ENCODE results near the gene GAL3ST3.
A peak's percentile ranks its signal among the peaks of the same experiment; 100 is the strongest.
"Not testable (repeated sequence)": the region's sequence is repeated elsewhere in the genome, so short reads cannot be mapped to it uniquely, and the experiment has no call there.

Gene GAL3ST3

DNA sequence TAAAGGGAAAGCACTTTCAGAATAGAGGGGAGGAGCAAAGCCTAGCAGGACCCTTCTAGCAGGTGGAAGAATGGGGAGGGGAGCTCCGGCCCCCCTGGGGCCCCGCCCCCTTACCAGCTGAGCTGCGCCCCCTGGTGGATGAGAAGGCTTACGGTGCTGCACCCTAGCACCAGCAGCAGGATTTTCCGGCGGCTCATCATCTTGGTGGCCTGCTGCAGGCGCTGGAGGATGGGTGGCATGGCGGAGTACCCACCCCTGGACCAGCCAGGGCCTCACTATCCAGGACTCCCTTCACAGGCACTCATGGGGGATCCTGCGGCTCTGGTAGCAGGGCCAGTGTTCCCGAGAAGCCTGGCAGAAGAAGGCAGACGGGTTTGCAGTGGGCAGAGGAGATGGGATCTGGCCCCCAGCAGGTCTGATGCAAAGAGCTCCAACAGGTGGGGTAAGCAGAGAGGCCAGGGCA, 3.8 kb downstream of the GAL3ST3 start:
- DNase-seq (ENCODE audit: low read depth in 4 of 4, low spot score in 1 of 4): peak; percentile 72 to 91 (median 82)

DNA sequence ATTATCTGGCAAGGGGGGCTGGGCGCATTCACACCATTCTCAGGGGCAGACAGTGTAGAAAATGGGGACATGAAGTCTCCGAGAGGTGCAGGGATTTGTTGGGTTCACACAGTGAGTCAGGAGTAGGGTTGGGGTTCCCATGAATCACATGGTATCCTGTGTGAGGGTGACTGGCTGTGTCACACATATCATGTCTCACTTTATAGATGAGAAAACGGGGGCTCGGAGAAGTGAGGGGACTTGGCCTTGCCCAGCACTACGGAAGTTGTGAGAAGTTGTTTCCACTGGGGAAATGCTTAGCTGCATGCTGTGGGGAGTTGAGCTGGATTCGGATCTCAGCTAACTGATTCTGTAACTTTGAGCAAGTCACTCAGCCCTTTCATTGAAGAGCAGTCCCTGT, 4.2 kb downstream of the GAL3ST3 start:
- no peak for DNase-seq (ENCODE audit: low read depth in 4 of 4, low spot score in 1 of 4)

DNA sequence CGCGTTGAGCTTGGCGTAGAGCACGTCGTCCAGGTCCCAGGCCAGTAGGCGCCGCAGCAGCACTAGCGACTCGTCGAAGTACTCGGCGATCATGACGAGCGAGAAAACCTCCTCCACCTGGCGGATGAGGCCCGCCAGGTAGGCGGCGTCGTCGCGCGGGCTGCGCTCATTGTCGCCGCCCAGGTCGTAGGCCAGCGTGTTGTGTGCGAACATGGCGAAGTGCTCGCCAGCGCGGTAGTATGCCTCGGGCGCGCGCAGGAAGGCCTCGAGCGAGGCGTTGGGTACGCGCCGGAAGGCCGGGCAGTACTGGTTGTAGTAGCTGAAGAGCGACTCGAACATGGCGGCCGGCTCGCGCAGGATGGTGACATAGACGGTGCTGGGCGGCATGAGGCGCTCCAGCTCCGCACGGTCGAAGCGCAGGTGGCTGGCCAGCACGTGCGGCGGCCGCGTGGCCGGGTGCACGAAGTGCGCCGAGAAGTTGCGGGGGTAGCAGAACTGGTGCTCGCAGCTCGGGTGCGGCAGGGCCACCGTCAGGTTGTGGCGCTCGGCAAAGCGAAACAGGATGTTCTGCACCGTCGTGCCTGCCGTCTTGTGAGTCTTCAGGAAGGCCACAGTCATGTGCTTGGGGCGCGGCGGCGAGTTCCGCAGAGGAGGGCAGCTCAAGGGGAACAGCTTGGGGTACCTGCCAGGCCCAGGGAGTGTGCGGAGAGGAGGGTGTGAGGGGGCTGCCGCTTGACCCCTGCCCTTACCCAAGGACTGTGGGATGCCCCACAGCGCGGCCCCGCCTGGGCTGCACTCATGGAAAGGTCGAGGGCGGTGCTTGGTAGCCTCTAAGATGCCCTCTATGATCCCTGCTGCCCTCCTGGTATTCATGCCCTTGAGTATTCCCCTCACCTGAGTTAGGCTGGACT, 5.7 kb downstream of the GAL3ST3 start:
- no peak for DNase-seq (ENCODE audit: low read depth in 4 of 4, low spot score in 1 of 4)

DNA sequence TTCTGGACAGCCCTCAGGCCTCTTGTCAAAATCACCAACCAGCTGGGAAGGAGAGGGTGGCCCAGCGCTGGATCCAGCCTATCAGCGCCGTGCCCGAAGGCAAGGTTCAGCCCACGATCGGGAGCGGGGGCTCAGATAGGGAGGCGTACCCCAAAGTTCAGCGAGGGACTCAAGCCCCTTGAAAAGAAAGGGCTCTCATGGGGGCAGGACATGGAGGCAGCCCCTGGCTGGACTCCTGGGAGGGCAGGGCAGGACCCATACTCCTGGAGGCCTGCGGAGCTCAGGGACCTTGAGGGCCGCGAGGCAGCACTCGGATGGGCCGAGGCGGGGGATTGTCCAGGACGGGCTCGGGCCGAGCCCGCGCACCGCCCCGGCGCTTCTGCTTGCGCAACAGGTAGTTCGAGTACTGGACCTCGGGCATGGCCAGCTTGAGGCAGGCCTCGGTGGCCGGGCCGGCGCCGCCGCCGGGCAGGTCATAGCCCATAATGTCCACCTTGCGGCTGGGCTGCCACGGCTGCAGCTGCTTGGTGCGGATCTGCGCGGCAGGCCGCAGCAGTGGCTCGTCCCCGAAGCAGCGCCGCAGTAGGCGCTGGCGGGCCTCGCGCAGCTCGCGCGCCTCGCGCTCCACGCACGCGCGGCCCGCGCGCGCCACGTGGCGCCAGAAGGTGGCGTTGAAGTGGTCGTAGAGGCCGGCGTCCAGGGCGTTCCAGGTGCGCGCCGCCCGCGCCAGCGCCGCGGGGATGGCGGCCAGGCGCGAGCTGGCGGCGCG, 6.5 kb downstream of the GAL3ST3 start:
- DNase-seq (ENCODE audit: low read depth in 4 of 4, low spot score in 1 of 4): no peak

DNA sequence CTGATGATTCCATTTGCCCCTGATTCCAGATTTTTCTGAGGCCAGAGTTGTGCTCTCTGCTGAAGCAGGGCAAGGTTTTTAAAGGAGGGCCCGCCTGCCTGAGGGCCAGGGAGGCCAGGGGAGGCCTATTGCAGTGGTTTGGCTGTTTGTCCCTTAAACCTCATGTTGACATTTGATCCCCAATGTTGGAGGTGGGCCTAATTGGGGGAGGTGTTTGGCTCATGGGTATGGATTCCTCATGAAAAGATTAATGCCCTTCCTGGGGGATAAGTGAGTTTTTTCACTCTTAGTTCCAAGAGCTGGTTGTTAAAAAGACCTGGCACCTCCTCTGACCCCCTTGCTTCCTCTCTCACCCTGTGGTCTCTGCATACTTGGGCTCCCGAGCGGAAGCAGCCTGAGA, 9.2 kb downstream of the GAL3ST3 start:
- DNase-seq (ENCODE audit: low read depth in 4 of 4, low spot score in 1 of 4): no peak

DNA sequence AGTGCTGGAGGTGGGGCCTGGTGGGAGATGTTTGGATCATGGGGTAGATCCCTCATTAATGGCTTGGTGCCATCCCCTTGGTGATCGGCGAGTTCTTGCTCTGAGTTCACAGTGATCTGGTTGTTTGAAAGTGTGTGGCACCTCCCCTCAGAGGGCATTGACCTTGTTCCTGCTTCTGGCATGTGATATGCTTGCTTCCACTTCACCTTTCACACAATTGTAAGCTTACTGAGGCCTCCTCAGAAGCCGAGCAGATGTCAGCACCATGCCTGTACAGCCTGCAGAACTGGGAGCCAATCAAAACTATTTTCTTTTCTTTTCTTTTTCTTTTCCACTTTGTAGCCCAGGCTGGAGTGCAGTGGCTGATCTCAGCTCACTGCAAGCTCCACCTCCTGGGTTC, 11.6 kb downstream of the GAL3ST3 start:
- no peak for DNase-seq (ENCODE audit: low read depth in 4 of 4, low spot score in 1 of 4)

DNA sequence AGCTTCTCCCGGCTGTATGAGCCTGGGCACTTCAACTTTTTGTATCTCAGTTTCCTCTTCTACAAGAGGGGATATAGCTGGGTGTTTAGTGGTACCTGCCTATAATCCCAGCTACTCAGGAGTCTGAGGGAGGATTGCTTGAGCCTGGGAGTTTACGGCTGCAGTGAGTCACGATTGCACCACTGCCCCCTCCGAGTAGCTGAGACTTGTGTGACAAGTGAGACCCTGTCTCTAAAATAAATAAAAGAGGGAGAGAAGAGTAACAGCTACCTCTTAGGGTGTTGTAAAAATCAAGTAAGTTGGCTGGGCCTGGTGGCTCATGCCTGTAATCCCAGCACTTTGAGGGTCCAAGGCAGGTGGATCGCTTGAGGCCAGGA, 12.6 kb downstream of the GAL3ST3 start:
- no peak for DNase-seq (ENCODE audit: low read depth in 4 of 4, low spot score in 1 of 4)

DNA sequence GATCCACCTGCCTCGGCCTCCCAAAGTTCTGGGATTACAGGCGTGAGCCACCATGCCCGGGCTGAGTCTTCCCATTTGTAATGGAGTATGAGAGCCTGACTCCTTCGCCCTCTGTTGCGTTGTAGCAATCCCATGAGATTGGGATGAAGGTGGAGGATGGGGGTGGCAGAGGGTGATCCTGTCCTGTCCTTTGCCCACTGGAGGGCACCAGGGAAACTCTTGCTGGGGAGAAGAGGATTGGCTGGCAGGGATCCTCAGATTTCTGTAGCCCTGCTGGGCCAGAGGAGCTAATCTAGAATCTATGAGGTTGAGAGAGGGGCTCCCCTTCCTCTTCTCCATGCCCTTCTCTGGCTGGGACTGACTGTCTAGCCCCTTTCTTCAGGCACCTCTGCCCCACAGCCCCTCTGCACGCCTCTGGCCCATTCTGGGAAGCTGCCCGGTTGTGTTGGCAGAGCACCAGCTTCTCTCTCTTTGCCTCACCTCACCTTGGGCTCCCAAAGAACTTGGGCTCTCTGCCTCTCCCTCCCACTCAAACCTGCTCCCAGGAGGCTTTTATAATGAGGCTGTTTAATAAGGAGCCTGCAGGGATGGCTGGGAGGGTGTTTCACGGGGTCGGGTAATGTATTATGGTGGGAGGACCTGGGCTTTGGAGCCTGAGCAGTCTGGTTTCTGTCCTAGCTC, 13.2 kb downstream of the GAL3ST3 start:
- no peak for DNase-seq (ENCODE audit: low read depth in 4 of 4, low spot score in 1 of 4)

DNA sequence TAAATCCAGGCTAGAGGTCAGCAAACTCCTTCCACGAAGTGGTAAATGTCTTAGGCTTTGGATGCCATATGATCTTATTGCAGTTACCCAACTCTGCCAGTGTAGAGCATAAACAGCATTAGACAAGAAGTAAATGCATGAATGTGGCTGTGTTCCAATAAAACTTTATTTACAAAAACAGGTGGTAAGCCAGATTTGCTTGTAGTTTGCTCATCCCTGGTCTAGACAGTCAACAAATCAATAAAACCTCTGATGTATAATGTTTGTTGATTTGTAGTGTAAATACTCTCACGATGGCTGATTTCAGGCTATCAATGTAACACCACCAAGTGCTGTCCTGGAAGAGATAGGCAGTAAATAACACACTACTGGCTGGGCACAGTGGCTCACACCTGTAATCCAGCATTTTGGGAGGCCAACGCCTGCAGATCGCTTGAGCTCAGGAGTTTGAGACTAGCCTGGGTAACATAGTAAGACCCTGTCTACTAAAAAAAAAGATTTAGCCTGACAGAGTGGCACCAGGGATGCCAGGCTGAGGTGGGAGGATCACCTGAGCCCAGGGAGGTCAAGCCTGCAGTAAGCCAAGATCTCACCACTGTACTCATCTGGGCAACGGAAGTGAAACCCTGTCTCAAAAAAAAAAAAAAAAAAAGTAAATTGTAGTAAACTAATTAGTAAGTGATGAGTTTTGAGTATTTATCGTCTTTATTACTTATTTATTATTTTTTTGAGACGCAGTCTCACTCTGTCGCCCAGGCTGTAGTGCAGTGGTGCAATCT, 15.8 kb downstream of the GAL3ST3 start:
- no peak for DNase-seq (ENCODE audit: low read depth in 4 of 4, low spot score in 1 of 4)

DNA sequence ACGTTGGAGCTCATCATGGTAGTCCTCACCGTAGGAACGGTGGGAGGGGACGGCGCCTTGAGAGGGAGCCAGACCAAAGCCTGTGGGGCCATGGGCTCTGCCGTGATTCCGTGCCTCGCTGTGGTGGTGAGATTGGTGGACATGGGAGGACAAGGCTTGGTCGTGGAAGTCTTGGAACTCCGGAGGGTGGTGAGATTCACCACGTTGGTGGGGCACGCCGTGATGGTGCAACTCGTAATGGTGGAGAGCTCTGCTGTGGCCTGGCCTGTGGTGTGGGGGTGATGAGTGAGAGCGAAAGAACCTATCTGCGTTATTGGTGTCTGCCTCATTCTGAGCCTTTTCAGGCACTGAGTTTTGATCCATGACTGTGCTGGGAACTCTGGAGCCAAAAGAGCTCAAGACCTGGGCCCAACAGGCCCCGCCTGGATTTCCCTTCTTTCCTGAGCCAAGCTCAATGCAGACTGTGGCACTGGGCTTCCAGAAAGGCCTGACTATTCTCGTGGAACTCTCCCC, 22.9 kb downstream of the GAL3ST3 start, which contains the start of gene CATSPER1:
CATSPER1 (minus strand) TSS at position 463 of the 513 bp plus-strand sequence; CDS start at position 363, 100 bp downstream.
- DNase-seq (ENCODE audit: low read depth in 4 of 4, low spot score in 1 of 4): no peak

DNA sequence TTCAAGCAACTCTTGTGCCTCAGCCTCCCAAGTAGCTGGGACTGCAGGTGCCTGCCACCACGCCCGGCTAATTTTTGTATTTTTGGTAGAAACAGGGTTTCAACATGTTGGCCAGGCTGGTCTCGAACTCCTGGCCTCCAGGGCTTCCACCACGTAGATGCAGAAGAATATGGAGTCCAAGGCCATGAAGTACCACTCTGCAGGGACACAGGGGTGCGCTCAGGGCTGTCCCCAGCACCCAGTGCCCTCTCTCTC, 25.8 kb downstream of the GAL3ST3 start:
- DNase-seq (ENCODE audit: low read depth in 4 of 4, low spot score in 1 of 4): not testable (repeated sequence)

DNA sequence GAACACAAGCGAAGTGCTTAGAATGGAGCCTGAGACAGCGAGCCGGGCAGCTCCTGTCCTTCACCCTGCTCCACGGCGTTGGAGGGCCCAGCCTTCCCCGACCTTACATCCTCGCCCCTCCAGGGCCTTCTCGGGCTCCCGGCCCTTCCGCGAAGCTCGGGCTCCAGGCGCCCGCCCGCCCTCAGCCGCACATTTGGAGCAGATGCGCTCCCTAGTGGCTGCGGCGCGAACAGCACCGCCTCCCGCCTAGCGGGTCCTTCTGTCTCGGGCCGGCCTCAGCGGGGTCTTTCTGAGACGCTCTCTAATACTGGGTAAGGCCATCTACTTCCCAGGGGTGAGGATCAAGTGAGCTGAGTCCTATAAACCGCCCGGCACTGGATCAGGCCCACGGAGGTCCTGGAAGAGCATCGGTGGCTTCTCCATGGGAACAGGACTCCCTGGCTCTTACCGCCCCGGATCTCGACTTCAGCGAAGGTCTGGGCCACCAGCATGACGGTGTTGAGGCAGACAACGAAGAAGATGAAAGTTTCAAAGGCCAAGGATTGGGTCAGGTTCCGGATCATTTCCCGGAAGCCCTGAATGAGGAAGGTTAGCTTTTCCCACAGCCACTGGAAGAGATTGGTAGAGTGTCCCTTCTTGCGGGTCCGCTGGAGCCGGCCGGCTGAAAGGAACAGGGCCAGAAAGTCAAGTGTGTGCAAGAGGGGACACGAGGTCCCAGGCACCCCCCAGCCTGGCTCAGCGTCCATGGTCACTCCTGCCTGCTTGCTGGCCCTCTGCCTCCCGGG, 26.4 kb downstream of the GAL3ST3 start:
- DNase-seq (ENCODE audit: low read depth in 4 of 4, low spot score in 1 of 4): peak; percentile 66 to 84 (median 72)

DNA sequence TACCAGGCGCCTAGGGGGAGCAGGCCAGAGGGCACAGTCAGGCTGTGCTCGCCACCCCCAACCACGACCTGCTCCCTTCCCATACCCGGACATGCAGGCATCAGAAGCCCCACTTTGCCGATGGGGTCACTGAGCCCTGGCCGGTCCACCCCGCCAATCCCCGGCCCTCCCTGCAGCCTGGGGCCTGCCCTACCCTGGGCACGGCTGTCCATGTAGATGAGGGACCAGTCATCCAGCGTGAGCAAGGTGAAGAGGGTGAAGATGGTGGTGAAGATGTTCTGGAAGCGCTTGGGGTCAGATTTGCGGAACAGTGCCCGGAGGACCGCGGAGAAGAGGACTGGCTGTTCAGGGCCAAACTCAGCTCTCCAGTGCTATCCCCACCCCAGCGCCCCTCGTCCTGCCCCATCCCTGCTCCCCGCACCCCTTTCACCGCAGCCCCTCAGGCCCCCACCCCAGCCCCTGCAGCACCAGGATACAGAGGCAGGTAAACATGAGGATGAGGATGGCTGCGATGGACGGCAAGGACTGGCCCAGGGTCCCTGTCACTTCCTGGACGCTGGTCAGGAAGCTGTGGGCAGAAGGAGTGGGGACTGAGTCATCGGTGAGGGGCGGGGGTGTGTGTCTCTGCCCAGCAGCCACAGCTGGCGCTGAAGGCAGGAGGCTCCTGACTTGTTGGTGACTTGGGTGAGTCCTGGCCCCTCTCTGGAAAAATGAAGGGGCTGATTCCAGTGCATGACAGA, 28.2 kb downstream of the GAL3ST3 start:
- no peak for DNase-seq (ENCODE audit: low read depth in 4 of 4, low spot score in 1 of 4)

DNA sequence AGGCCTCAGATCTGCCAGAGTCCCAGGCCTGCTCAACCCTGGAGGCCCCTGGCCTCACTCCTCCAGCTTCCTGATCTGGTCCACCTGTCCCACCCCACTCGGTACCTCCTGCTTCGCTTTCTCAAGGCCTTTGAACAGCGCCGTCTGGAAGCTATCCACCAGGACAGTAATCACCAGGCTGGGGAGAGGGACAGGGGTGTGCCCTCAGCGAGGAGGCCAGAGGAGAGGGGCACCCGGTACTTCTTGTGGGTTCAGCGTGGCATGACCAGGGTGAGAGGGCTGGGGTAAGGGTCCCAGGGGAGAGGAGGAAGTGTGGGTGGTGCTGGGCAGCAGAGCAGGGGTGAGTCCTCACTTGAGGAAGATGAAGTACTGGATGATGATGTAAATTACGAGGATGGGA, 28.7 kb downstream of the GAL3ST3 start:
- DNase-seq (ENCODE audit: low read depth in 4 of 4, low spot score in 1 of 4): no peak

DNA sequence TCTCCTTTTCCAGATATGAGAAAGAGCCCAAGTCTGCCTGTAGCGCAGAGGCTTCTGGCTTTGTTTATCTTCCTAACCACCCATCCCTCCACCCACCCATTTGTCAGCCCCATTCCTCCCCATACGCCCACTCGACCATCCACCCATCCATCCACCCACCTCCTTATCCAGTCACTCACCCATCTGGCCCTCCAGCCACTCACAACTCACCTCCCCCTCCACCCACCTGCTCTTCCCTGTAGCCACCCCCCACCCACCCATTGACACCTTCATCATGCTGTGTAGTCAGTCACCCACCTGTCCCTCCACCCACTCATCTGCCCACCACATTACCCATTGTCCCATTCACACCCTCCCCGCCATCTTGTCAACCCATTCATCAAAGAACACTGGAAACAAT, 31.6 kb downstream of the GAL3ST3 start:
- no peak for DNase-seq (ENCODE audit: low read depth in 4 of 4, low spot score in 1 of 4)

DNA sequence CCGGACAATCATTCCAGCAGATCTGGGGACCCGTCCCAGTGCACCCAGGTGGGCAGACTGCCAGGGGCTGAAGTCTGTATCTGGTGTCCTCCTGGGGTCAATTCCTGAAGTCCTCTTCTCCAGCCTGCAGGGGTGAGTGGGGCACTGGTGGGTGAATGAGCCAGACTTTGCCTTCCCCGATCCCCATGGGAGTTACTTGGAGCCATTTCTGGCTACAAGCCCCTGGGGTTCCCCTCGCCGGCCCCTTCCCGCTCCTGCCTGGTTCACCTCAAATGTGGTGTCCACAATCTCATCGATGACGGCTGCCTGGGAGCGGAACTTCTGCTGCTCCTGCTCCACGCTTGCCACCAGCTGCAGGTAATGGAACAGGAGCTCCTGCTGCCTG, 32.2 kb downstream of the GAL3ST3 start:
- no peak for DNase-seq (ENCODE audit: low read depth in 4 of 4, low spot score in 1 of 4)

DNA sequence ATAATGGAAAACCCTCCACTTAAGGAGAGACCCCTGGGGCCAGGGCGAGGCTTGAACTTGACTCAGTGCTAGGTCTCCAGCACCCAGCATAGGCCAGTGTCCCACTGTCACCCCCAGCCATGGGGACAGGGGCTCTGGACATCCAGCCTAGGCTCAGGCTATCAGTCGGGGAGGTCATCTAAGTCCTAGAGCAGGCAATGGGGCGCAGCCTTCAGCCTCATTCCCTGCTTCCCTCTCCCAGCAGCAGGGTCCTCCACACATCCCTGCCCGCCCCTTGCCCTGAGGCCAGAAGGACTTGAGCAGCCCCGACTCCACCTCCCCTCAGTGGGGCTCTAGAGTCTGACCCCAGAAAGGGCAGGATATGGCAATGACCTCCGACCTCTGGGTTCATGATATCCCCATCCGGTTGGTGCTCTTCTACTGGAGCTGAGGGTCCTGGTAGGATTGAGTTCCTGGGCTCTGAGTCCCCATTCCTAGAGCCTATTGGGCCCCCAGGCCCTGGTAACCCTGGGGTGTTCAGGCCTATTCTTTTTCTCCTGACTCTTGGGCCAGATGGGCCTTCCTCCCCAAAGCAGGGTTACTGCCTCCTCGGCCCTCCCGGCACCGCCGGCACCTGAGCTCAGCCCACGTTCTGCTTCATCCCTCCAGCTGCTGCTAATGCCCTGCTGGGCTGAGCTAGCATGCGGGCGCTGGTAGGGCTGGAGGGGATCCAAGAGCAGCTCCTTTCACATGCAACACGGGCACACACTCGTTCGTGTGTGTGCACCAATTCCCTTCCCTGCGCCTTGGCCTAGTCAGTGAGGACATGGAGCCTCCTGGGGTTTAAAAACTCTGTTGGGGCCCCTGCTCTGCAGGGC, 32.8 kb downstream of the GAL3ST3 start:
- no peak for DNase-seq (ENCODE audit: low read depth in 4 of 4, low spot score in 1 of 4)

DNA sequence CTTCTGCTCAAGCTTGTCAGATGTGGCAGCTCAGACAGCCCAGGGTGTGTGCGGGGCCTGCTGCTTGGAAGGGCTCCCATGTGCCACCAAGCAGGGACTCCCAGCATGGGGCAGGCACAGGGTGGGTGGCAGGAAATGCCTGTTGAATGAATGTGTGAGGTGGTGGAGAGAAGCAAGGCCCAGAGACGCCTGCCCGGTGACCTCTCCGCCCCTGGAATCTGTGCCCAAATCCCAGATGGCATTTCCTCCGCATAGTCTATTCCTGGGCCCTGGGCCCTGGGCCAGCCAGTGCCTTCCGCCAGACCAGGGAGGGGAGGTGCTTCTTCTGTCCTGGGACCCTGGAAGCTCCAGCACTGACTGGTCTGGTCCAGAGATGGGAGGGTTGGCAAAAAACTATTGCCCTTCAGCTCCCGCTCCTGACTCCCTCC, 33.5 kb downstream of the GAL3ST3 start:
- DNase-seq (ENCODE audit: low read depth in 4 of 4, low spot score in 1 of 4): no peak
